ENCODE data around the gene PAIP2B. TPM values are rescaled to one million over a fixed set of nuclear protein-coding genes. Genes with fewer than 3 reads are reported as not detected.

Gene PAIP2B
- total RNA-seq, 1 experiment from 2014 or later: 17.7 TPM

- Histone ChIP-seq H3K4ac (ENCODE audit: low read depth, low read length) (no peak overlapping the region), H3K9me3 (ENCODE audit: control insufficient read depth, low read depth, low read length) (no peaks in the 10 kb centered on the region), H3K27me3 (ENCODE audit: insufficient read depth, low read length) (no peaks in the 10 kb centered on the region), H2BK20ac (ENCODE audit: low read depth, low read length, poor library complexity, severe bottlenecking) (no peak overlapping the region), H3K18ac (ENCODE audit: insufficient read length, low read depth, low read length) (no peak overlapping the region), H2BK120ac (ENCODE audit: low read depth, low read length, poor library complexity, severe bottlenecking) (no peak overlapping the region), H3K23me2 (ENCODE audit: insufficient read length, low read depth, low read length, poor library complexity, severe bottlenecking) (peaks cover 6% of the 10 kb centered on the region), H3K79me2 (ENCODE audit: insufficient read depth, low read length) (no peaks in the 10 kb centered on the region), H4K8ac (replicated peaks; ENCODE audit: insufficient read length, low read depth, low read length) (no peak overlapping the region), H2AFZ (ENCODE audit: low read length) (no peak overlapping the region), H4K91ac (ENCODE audit: insufficient read length, low read depth, low read length) (no peak overlapping the region), H3K79me1 (ENCODE audit: insufficient read depth, low read depth, low read length, poor library complexity, severe bottlenecking) (no peaks in the 10 kb centered on the region), H3T11ph (ENCODE audit: low read length) (no peak overlapping the region), H2BK15ac (ENCODE audit: low read depth, low read length) (no peak overlapping the region), H3K4me1 (ENCODE audit: insufficient read depth, low read length) (no peaks in the 10 kb centered on the region), H3K9ac (ENCODE audit: extremely low read depth, insufficient read length, low read length) (no peak overlapping the region), H4K5ac (ENCODE audit: insufficient read length, low read depth, low read length) (no peak overlapping the region), H4K20me1 (ENCODE audit: control insufficient read depth, insufficient read depth, insufficient read length) (no peaks in the 10 kb centered on the region), H3K56ac (ENCODE audit: insufficient read length, low read depth, low read length) (no peak overlapping the region), H2BK12ac (ENCODE audit: insufficient read length, low read depth, low read length) (no peak overlapping the region), H2AK5ac (ENCODE audit: insufficient read length, low read length) (no peak overlapping the region), H3K27ac (ENCODE audit: insufficient read length, low read depth, low read length) (no peak overlapping the region), H2BK5ac (ENCODE audit: insufficient read length, low read length) (no peak overlapping the region), H3K23ac (ENCODE audit: insufficient read length, low read depth, low read length) (no peak overlapping the region), H3K4me2 (ENCODE audit: insufficient read depth, insufficient read length, low read length) (no peak overlapping the region), H3K14ac (ENCODE audit: insufficient read depth, low read length) (no peak overlapping the region)
- peak overlapping the region in 1 of 2 experiments; percentile 9; a peak in 1 of 5 replicates for H3K4me3 Mint-ChIP-seq
- peaks cover 7% of the 10 kb centered on the region for H3K27me3 Mint-ChIP-seq (ENCODE audit: low read depth)
- WGBS (ENCODE audit: extremely low coverage, insufficient read length, low lambda C conversion rate): no CpG with 5 or more reads among the region's 3 CpGs
- peaks cover 0 to 2% of the 10 kb centered on the region in 2 experiments; a peak in 2 of 5 replicates for H3K9me3 Mint-ChIP-seq
- no peak overlapping the region for H3K27ac Mint-ChIP-seq
- TF ChIP-seq CTCF (conservative IDR thresholded peaks at IDR 0.05): peak; percentile 76
- H3K36me3 Mint-ChIP-seq (ENCODE audit: insufficient read depth in 1 of 3, low read depth in 3 of 3): peaks cover 0 to 14% (median 5%) of the 10 kb centered on the region in 3 experiments; a peak in 5 of 7 replicates
- DNase-seq: peak; percentile 71
- peaks cover 11 to 13% of the 10 kb centered on the region in 2 experiments for H3K4me1 Mint-ChIP-seq
Measured at GRCh38 chr2:71223767-71224333, 3.1 kb downstream of the PAIP2B start.
